Mucosa of descending colon (tissue), 3 donors: Measurements from ENCODE around the gene RAB44. TPM values are rescaled to one million over a fixed set of nuclear protein-coding genes. Genes with fewer than 3 reads are reported as not detected.
A peak's percentile ranks its signal among the peaks of the same experiment; 100 is the strongest.

Experiments
- ATAC-seq: fragments of 200-7000 bp; cut with Tn5 transposase; one replicate; pipeline ENCODE4 v1.9.1; 2020; ENCODE audit warnings: mild to moderate bottlenecking, moderate library complexity
- DNase-seq, 3 donors: peaks; one replicate each; pipeline ENCODE4 v3.0.0-alpha.2; 2020
- H3K36me3 ChIP-seq: fragments of 200-600 bp; one replicate; pipeline ENCODE4 v1.8.0; 2021; ENCODE audit warnings: low read depth, mild to moderate bottlenecking
- H3K4me1 ChIP-seq: fragments of 200-600 bp; one replicate; pipeline ENCODE4 v1.8.0; 2021; ENCODE audit warnings: low read depth, mild to moderate bottlenecking
- H3K4me3 ChIP-seq: fragments of 200-600 bp; one replicate; pipeline ENCODE4 v1.8.0; 2021; ENCODE audit warnings: mild to moderate bottlenecking
- H3K9me3 ChIP-seq: fragments of 200-600 bp; one replicate; pipeline ENCODE4 v1.8.0; 2021; ENCODE audit warnings: mild to moderate bottlenecking
- intact Hi-C, 2 donors: fragments of 100-400 bp; cut with DNase I in 1 of 2; cut with micrococcal nuclease in 1 of 2; formaldehyde crosslinking; loops; one replicate each; pipeline versions ENCODE4 v1.11.0 to v1.11.1; 2022; cut with DNase I, micrococcal nuclease
- total RNA-seq, 3 donors: library from RNA; stranded (reverse); fragmentation: NEBNext Ultra II Directional in 2 of 3; extraction: Animal tissue kit (Norgen Biotek cat#: 25700) in 2 of 3; gene quantifications; one replicate each; pipeline versions ENCODE4 v1.2.1 to v1.2.4, GENCODE V29; 2021 to 2023
- TF ChIP-seq, protein P1 (sequence below): fragments of 200-600 bp; IDR thresholded peaks from one replicate; pipeline ENCODE4 v1.8.0; 2022; ENCODE audit warnings: antibody characterized with exemption, mild to moderate bottlenecking
- donor health status: DM: no; HTN: no; CAD: no; lungs with moderate emphysema.
- donor health status: DM: no; HTN: no; CAD: no.
- donor health status: DM: no; HTN: yes; CAD: no.

RAB44 gene
- total RNA-seq, 3 donors from 2014 or later: 0.32 to 0.53 (median 0.32) TPM

DNA sequence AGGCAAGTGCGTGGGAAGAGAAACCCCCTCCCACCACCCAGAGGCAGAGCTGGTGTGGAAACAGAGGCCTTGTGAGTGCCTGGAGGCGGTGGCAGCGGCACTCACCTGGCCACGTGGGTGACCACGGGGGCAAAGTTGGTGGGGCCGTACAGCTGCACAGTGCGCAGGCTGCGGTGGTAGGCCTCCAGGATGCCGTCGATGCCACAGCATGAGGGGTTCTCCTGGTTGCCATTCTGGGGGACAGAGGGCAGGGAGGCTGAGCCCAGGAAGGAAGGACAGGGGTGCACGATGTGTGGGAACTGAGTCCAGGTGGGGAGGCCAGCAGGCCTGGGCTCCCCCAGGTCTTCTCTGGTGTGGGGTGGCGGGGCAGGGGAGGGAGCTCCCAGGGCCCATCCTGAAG is 47.7 kb downstream of the RAB44 start:
- Histone ChIP-seq H3K36me3 (no peaks in the 10 kb centered on the region), H3K9me3 (peaks cover 6% of the 10 kb centered on the region), H3K4me1 (peaks cover 24% of the 10 kb centered on the region), H3K4me3 (no peak overlapping the region)
- ATAC-seq (no peak), DNase-seq (peak in 2 of 3 donors; percentile 34 to 45)
- TF ChIP-seq, protein P1, sequence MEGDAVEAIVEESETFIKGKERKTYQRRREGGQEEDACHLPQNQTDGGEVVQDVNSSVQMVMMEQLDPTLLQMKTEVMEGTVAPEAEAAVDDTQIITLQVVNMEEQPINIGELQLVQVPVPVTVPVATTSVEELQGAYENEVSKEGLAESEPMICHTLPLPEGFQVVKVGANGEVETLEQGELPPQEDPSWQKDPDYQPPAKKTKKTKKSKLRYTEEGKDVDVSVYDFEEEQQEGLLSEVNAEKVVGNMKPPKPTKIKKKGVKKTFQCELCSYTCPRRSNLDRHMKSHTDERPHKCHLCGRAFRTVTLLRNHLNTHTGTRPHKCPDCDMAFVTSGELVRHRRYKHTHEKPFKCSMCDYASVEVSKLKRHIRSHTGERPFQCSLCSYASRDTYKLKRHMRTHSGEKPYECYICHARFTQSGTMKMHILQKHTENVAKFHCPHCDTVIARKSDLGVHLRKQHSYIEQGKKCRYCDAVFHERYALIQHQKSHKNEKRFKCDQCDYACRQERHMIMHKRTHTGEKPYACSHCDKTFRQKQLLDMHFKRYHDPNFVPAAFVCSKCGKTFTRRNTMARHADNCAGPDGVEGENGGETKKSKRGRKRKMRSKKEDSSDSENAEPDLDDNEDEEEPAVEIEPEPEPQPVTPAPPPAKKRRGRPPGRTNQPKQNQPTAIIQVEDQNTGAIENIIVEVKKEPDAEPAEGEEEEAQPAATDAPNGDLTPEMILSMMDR: no peak
- intact Hi-C loops: no loop called here

DNA sequence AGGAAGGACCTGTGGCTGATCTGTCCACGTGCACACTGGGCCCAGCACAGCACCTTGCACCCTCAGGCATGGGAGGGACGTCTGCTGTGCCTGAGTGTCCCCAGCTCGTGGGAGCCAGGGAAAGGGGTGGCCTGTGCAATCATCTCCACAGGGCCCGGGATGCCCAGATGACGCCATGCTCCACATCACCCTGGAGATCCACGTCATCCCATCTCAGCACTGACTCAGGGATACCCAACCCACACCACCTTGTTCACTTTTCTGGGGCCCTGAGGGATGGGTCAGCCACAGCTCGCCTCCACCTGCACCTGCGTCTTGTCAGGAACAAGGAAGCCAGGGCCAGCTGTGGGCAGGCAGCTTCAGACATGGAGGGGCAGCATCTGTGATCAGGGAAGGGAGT is 48.2 kb downstream of the RAB44 start:
- intact Hi-C loops: no loop called here
- peaks cover 6% of the 10 kb centered on the region for H3K9me3 ChIP-seq
- DNase-seq (peak in 1 of 3 donors; percentile 34), ATAC-seq (no peak)
- H3K4me3 ChIP-seq: no peak overlapping the region
- no peaks in the 10 kb centered on the region for H3K36me3 ChIP-seq
- TF ChIP-seq, protein P1: no peak
- peaks cover 24% of the 10 kb centered on the region for H3K4me1 ChIP-seq

DNA sequence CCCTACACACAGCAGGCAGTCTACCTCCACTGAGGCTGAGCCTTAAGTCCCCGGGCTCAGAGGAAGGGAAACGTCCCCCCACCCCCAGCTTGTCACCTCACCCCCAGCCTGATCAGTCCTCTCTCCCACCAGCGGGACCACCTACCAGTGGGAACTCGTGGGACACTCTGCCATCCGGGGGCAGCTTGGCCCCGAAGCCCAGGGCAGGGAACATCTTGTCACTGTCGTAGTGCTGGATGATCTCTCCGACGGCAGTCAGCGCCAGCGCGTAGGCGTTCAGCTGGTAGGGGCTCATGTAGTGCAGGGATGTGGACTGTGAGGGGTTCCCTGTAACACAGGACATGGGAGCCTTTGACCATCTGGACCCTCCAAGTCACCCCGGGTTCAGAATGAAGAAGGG is 48.6 kb downstream of the RAB44 start:
- H3K4me1 ChIP-seq: peaks cover 22% of the 10 kb centered on the region
- DNase-seq: peak in 1 of 3 donors; percentile 44
- TF ChIP-seq, protein P1: no peak
- H3K9me3 ChIP-seq: peaks cover 6% of the 10 kb centered on the region
- no peaks in the 10 kb centered on the region for H3K36me3 ChIP-seq
- intact Hi-C loops: no loop called here
- ATAC-seq: no peak
- no peak overlapping the region for H3K4me3 ChIP-seq

DNA sequence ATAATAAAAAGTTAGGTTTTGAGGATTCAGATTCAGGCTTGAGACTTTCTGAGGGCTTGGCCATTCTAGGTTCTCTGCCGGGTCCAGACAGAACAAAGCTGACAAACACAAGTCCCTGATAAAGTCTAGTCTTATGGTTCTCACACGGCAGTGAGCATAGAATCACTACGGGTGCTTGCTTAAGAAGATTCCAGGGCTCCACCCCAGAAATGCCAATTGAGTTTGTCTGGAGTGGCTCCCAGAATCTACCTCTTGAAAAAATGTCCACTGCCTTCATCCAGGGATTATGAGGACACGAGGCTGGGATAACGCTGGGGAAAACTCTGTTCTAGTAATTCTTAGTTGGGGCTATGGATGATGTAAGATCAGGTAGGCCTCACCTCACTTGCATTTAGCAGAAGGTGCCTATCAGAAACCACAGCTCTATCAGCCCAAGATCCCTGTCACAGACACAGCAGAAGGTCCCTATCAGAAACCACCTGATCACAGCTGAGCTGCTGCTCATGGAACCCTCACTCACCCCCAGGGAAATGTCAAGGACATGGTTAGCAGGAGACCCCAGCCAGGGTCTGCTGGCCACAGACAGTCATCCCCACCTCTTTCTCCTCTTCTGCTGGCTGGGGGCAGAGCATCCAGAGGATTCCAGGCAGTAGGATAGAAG is 52.3 kb downstream of the RAB44 start:
- H3K36me3 ChIP-seq: no peaks in the 10 kb centered on the region
- no peak overlapping the region for H3K4me3 ChIP-seq
- ATAC-seq (no peak), DNase-seq (no peak)
- peaks cover 28% of the 10 kb centered on the region for H3K4me1 ChIP-seq
- intact Hi-C loops: no loop called here
- H3K9me3 ChIP-seq: peaks cover 6% of the 10 kb centered on the region
- TF ChIP-seq, protein P1: no peak

DNA sequence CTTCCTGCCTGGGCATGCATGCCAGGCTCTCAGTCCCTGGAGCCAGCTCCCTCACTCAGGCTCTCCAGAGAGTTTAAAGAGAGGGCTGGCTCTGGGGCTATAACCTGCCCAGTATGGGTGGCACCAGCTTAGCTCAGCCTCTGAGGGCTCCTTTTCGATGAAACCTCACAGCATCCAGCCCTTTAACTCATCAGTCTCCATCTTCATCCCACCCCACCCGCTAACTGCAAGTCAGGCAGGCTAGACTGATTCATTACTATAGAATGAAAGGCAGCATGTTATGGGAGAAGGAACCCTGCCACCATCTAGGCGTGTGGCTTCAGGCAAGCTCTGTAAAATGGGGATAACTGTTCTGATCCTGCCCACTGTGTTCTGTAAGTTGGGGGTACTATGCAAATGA is 53.5 kb downstream of the RAB44 start:
- no peaks in the 10 kb centered on the region for H3K36me3 ChIP-seq
- intact Hi-C loops: no loop called here
- TF ChIP-seq, protein P1: no peak
- H3K4me1 ChIP-seq: peaks cover 39% of the 10 kb centered on the region
- peaks cover 6% of the 10 kb centered on the region for H3K9me3 ChIP-seq
- ATAC-seq (no peak), DNase-seq (no peak)
- H3K4me3 ChIP-seq: no peak overlapping the region

DNA sequence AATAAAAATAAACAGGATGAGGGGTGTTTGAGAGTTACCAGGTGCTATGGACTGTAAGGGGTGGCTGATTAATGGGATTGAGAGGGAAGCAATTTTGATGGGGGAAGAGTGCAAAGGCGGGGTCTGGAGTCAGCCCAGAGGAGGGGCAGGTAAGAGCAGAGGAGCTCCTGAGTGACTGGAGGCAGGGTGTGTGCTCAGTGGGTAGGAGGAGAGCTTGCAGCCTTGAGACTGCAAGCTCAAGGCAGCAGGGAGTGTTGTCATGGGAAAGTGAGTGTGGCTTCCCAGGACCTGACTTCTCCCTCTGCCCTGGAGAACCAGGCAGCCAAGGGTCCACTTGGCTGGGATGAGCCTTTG is 54.2 kb downstream of the RAB44 start:
- Histone ChIP-seq H3K4me3 (no peak overlapping the region), H3K4me1 (peaks cover 44% of the 10 kb centered on the region), H3K9me3 (peaks cover 6% of the 10 kb centered on the region), H3K36me3 (no peaks in the 10 kb centered on the region)
- TF ChIP-seq, protein P1: no peak
- DNase-seq (no peak), ATAC-seq (no peak)
- intact Hi-C loops: no loop called here
